IPS-NIHi7 (cell line): ENCODE measurements around the gene CLCN2.

Experiments used
- DNase-seq: peaks from one replicate; pipeline ENCODE4 v3.0.0; 2012; ENCODE audit warnings: mixed read lengths; ENCODE audit errors: extremely low spot score

The CLCN2 gene

DNA sequence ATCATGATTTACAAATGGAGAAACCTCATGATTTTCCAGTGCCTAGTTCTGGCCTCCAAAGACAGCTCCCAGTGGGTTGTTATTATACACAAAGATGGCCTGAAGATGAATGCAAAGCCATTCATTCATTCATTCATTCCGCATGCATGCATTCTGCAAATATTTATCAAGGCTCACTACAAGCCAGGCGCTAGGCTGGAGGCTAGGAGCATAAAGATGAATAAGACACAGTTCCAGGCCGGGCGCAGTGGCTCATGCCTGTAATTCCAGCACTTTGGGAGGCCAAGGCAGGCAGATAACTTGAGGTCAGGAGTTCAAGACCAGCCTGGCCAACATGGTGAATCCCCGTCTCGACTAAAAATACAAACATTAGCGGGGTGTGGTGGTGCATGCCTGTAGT, 64.8 kb downstream of the CLCN2 start:
- DNase-seq = no peak
